ENCODE results near the gene CIDEC.
A peak's percentile ranks its signal among the peaks of the same experiment; 100 is the strongest.

CIDEC gene

GRCh38 chr3:9846231-9846630 lies 33.8 kb downstream of the CIDEC start:
- no peak for DNase-seq (ENCODE audit: low read depth in 2 of 2)

DNA sequence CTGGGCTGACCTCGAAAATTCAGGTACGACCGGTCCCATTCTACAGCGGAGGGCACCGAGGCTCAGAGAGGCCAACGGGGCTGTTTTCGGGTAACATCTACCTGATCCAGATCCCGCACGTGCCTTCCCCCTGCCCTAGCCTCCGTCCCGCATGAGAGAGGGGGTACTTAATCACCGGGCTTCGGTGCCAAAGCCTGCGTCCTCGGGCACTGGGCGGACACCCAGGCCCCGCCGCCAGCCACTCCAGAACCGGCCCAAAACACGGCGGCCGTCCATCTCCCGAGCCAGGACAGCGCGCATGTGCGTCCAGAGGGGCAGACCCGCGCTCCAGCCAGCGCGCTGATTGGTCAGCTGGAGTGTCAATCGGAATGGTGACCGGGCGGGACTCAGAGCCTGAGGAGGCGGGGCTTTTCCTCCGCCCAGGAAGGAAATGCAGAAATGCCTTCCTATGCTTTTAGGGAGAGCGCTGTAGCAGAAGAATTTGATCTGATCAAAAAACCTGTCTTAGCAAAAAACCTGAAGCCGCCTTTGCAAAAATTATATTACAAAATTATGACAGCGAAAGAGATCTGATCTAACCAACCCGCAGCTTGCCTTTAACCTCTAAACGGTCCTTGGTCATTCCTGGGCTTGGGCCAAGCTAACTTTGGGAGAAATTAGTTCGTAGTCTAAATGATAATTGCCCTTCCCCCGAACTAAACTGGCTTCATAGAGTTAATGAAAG lies 36.2 kb downstream of the CIDEC start, which contains the start of gene RPUSD3:
RPUSD3 (minus strand) TSS at position 294 of the 724 bp plus-strand sequence; CDS start at position 276, 18 bp downstream.
- peak; percentile 90 to 93 for DNase-seq (ENCODE audit: low read depth in 2 of 2)

DNA sequence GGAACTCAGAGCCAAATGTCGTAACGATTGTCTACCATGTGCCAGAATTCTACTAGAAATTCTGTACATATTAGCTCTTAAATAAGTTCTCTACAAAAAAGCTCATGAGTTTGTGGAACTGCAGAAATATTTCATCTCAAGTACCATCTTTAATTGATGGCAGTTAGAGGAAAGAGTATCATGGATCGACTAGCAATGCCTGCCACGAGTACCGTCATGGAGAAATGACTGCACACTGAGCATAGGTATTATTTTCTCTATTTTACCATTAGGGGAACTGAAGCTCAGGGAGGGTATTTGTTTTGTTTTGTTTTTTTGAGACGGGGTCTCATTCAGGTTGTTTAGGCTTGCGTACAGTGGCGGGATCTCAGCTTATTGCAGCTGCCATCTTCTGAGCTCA lies 39.0 kb downstream of the CIDEC start:
- DNase-seq (ENCODE audit: low read depth in 2 of 2), result no peak

DNA sequence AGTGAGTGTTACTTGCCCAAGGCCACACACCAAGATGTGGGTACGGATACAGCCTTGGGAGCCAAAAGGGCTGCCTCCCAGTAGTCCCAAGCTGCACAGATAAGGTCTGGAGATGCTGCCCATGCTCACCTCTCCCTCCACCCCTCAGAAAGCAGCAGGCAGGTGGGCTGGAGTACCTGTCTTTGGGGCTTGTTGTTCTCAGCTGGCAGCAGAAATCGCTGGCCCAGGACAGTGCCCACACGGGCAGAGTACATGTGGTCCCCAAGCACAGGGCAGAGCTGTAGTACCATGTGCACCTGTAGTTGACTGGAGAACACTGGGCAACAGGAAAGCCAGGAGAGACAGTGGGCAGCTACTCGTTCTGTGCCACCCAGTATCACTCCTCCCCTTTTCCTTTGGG lies 41.2 kb downstream of the CIDEC start:
- DNase-seq (ENCODE audit: low read depth in 2 of 2), result no peak

GRCh38 chr3:9837701-9838582 lies 42.1 kb downstream of the CIDEC start:
- DNase-seq (ENCODE audit: low read depth in 2 of 2), result no peak

DNA sequence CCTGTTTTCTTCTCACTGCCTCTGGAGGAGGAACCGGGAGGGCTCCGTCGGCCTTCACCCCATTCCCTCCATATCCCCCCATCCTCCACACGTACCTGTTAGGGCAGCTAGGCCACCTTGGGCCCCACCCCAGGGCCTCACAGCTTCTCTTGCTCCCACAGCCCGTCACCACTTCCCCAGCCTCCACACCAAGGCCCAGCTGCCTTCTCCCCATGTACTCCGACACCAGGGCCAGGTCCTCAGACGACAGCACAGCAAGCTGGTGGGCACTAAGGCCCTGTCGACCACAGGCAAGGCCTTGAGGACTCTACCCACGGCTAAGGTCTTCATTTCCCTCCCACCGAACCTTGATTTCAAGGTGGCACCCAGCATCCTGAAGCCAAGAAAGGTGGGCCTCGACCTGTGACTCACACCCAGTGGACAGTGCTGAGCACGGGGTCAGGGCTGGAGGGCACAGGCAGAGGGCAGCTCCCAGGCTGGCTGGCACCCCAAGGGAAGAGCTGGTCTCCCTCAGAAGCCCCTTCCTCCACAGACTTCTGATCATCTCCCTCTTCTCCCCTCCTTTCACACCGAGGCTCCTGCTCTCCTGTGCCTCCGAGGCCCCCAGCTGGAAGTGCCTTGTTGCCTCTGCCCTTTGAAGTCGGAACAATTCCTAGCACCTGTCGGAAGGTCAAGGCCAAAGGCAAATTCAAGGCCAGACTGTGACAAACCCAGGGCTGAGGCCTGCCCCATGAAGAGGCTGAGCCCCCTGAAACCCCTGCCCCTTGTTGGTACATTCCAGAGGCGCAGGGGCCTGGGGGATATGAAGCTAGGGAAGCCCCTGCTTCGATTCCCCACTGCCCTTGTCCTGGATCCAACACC lies 45.3 kb downstream of the CIDEC start:
- DNase-seq (ENCODE audit: low read depth in 2 of 2), result no peak

GRCh38 chr3:9833078-9833477 lies 47.0 kb downstream of the CIDEC start:
- no peak for DNase-seq (ENCODE audit: low read depth in 2 of 2)

DNA sequence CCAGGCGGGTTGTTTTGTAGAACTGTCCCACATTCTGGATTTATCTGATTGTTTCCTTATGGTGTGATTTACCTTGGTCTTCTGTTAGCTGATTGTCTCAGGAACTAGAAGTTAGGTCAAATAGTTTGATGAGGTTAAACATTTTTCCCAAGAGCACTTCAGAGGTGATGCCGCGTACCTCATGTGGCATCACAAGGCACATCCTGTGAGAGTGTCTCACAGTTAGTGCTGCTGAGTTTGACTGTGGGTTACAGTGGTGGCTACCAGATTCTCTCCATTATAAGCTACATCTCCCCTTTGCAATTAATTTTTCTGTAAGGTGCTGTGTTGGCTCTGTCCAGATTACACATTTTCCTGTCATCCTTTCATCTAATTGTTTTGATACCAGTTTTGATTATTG lies 48.8 kb downstream of the CIDEC start:
- DNase-seq (ENCODE audit: low read depth in 2 of 2), result no peak

- DNase-seq (ENCODE audit: low read depth in 2 of 2), result no peak
Measured at GRCh38 chr3:9828801-9829755, 51.0 kb downstream of the CIDEC start.

DNA sequence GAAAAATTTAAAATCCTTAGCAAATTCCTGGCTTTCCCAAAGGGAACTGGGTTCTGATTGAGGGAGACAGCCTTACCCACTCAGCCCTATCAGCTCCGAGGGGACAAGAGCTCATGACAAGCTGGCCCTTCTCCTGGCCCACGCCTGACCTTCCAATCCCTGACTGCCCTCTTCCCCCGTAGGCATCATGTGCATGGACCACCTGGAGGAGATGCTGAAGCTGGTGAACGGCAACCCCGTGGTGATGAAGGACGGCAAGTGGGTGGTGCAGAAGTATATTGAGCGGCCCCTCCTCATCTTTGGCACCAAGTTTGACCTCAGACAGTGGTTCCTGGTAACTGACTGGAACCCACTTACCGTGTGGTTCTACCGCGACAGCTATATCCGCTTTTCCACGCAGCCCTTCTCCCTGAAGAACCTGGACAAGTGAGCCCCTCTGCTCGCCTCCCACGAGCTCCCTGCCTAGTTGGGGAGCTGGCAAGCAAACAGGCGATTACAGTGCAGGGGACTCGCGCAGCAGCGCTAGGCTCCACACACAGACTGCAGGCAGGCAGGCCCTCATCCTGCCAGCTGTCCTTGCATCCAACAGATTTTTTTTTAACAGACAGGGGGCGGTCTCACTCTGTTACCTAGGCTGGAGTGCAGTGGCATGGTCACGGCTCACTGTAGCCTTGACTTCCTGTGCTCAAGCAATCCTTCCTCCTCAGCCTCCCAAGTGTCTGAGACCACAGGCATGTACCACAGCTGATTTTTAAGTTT lies 53.1 kb downstream of the CIDEC start:
- DNase-seq (ENCODE audit: low read depth in 2 of 2), result no peak

DNA sequence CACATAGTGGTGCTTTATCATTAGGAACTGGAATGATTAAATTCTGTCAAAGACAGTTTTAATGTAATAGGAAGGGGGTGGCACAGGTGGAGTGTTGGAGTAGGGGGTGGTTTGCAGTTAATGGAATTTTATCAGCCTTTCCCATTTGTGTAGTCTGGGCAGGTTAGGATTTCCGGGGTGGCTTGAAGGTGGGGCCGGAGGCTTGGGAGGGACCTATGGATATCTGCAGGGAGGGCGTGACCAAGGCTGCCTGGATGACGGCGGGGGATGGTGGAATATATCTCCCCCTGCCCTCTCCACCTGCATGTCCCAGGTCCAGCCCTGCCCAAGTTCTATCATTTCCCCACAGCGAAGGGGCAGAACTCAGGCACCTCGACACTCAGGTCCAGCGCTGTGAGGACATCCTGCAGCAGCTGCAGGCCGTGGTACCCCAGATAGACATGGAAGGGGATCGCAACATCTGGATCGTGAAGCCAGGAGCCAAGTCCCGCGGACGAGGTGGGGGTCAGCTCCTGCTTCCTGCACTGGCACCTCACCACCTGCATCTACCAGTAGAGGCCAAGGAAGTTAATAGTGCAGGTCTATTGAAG lies 54.5 kb downstream of the CIDEC start:
- DNase-seq (ENCODE audit: low read depth in 2 of 2), result no peak

DNA sequence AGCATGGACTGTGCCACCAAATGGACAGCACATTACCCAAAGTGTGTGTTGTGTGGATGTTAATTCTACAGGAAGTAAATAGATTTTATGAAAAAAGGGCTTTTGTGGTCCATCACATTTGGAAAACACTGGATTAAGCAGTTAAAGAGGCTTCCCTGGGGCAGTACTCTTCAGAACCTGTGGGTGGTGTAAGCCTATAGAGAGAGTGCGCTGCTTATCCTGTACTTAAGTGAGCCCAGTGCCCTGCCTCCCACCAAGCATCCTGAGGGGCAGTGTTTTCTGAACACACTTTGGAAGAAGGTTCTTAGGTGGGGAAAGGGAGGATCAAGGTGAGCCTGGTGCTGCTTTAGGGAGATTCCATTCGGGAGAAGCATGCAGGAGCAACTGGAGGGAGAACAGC lies 59.1 kb downstream of the CIDEC start:
- no peak for DNase-seq (ENCODE audit: low read depth in 2 of 2)

DNA sequence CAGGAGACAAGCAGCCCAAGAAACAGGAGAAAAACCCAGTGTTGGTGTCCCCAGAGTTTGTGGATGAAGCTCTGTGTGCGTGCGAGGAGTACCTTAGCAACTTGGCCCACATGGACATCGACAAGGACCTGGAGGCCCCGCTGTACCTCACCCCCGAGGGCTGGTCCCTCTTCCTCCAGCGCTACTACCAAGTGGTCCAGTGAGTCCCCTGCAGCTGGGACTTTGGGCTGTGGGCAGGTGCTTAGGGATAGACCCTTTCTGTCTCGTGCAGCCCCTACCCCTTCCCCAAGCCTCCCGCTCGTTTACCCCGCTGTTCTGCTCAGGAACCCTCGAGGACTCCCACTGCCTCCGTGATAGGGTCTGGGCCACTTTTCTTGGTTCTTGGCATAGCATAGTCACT lies 59.5 kb downstream of the CIDEC start:
- DNase-seq (ENCODE audit: low read depth in 2 of 2), result no peak

DNA sequence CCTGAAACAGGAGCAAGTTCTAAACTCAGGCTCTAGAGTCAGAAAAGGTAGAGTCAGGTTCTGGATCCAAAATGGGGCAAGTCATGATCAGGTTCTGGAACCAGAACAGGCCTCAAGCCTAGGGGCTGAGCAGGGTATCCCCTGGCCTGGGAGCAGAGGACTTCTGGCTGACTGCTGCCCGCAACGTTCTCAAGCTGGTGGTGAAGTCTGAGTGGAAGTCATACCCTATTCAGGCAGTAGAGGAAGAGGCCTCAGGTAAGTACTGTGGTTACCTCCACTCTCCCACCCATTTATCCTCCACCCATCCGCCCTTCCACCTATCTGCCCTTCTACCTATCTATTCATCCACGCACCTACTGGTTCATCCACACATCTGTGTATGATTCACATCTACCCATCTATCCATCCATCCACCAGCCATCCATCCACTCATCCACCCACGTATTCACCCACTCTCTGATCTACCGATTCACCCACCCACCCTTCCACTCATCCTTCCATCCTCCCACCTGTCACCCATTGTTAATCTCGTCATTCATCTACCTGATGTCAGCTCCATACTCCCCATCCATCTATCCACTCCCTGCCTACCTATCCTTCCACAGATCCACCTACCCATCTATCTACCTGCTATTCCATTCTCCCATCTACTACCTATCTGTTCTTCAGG lies 61.3 kb downstream of the CIDEC start:
- no peak for DNase-seq (ENCODE audit: low read depth in 2 of 2)

GRCh38 chr3:9817436-9817835 lies 62.6 kb downstream of the CIDEC start:
- DNase-seq (ENCODE audit: low read depth in 2 of 2), result no peak
